RWPE2 (cell line): ENCODE measurements around the gene CENPB.

Source experiments
- ATAC-seq: fragments of 200-7000 bp; cut with Tn5 transposase; 3 replicates; pipeline ENCODE4 v1.9.1; 2021; ENCODE audit warnings: low read depth
- DNase-seq: peaks from one replicate; pipeline ENCODE4 v3.0.0-alpha.2; 2020; ENCODE audit warnings: low spot score
- H3K27ac ChIP-seq: fragments of 450-650 bp; 2 replicates; pipeline ENCODE4 v1.5.1; 2017; ENCODE audit warnings: mild to moderate bottlenecking; ENCODE audit not compliant: poor library complexity, severe bottlenecking
- H3K27me3 ChIP-seq: fragments of 250-450 bp; sonication (Bioruptor Pico); 2 replicates; pipeline ENCODE4 v1.5.1; 2021; ENCODE audit warnings: mild to moderate bottlenecking, moderate library complexity; ENCODE audit not compliant: insufficient read depth, poor library complexity, severe bottlenecking
- H3K36me3 ChIP-seq: fragments of 250-450 bp; sonication (Bioruptor Pico); 2 replicates; pipeline ENCODE4 v1.5.1; 2020; ENCODE audit warnings: low read depth, mild to moderate bottlenecking, moderate library complexity
- H3K4me1 ChIP-seq: fragments of 250-450 bp; sonication (Bioruptor Pico); 2 replicates; pipeline ENCODE4 v1.5.1; 2021; ENCODE audit warnings: mild to moderate bottlenecking, moderate library complexity; ENCODE audit not compliant: insufficient read depth, poor library complexity, severe bottlenecking
- H3K4me3 ChIP-seq: fragments of 250-450 bp; sonication (Bioruptor Pico); 2 replicates; pipeline ENCODE4 v1.5.1; 2021; ENCODE audit warnings: mild to moderate bottlenecking, moderate library complexity; ENCODE audit not compliant: severe bottlenecking
- H3K9me3 ChIP-seq: fragments of 250-450 bp; sonication (Bioruptor Pico); 2 replicates; pipeline ENCODE4 v1.5.1; 2021; ENCODE audit warnings: mild to moderate bottlenecking, moderate library complexity; ENCODE audit not compliant: severe bottlenecking
- TF ChIP-seq, protein P1 (sequence below): fragments of 450-650 bp; IDR thresholded peaks from one replicate; pipeline ENCODE4 v1.5.1; 2017; ENCODE audit warnings: mild to moderate bottlenecking, moderate library complexity; ENCODE audit not compliant: poor library complexity, severe bottlenecking

CENPB gene

DNA sequence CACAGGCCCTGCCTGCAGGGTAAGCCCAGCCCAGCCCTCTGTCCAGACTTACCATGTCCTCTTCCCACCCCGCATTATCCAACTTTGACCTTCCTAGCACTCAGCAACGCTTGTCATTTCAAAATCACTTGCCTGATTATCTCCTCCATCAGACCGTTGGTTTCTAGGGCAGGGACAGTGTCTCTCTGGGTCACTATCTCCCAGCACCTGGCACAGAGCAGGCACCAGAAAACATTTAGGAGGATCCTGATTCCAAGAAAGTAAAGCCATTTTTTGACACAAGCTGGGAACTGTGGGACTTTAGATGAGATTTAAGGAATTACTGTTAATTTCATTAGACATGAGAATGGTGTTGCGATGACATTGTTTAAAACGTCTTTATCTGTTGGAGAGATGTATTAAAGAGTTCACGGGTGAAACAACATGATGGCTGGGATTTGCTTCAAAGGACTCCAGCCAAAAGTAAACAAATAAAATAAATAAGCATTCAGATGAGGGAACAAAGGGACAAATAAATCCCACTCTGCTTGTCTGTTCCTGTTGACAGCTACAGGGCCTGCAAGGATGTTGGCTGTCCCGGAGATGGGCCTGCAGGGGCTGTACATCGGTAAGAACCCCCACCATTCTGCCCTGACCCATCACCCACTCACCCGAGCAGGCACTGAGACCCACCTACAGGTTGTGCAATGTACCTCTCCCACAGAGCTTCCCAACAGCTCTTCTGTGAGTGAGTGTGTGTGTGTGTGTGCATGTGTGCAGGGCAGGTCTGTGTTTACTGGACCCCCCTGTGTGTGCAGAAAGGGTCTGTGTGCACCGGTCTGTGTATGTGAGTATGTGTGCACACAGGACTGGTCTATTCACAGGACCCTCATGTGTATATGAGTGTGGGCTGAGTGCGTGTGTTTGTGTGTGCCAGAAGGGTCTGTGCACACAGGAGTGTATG, 48.2 kb downstream of the CENPB start:
- H3K27me3 ChIP-seq: no peaks in the 10 kb centered on the region
- ATAC-seq (no peak), DNase-seq (no peak)
- TF ChIP-seq, protein P1, sequence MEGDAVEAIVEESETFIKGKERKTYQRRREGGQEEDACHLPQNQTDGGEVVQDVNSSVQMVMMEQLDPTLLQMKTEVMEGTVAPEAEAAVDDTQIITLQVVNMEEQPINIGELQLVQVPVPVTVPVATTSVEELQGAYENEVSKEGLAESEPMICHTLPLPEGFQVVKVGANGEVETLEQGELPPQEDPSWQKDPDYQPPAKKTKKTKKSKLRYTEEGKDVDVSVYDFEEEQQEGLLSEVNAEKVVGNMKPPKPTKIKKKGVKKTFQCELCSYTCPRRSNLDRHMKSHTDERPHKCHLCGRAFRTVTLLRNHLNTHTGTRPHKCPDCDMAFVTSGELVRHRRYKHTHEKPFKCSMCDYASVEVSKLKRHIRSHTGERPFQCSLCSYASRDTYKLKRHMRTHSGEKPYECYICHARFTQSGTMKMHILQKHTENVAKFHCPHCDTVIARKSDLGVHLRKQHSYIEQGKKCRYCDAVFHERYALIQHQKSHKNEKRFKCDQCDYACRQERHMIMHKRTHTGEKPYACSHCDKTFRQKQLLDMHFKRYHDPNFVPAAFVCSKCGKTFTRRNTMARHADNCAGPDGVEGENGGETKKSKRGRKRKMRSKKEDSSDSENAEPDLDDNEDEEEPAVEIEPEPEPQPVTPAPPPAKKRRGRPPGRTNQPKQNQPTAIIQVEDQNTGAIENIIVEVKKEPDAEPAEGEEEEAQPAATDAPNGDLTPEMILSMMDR: no peak
- H3K36me3 ChIP-seq: no peaks in the 10 kb centered on the region
- H3K9me3 ChIP-seq: no peaks in the 10 kb centered on the region
- no peaks in the 10 kb centered on the region for H3K4me1 ChIP-seq
- H3K27ac ChIP-seq: no peak overlapping the region
- H3K4me3 ChIP-seq: no peak overlapping the region

DNA sequence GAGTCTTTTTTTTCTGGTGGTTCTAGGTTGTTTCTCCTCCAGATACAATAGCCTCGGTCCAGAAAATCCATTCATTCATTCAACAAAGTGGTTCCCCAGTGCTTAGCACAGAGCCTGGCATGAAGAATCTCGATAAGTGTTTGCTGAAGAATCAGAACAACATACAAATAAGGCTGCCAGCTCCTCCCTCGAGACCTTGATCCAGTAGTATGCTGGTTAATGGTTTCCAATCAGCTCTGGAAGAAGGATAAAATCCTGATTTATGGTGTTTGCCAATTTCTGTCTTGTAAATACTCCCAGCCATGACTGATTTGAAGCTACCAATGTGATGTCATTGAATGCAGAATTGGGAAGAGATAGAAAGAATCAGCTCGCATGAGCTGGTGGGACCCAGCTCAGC, 50.8 kb downstream of the CENPB start:
- no peak overlapping the region for H3K4me3 ChIP-seq
- H3K36me3 ChIP-seq: no peaks in the 10 kb centered on the region
- no peak overlapping the region for H3K27ac ChIP-seq
- TF ChIP-seq, protein P1: no peak
- H3K27me3 ChIP-seq: no peaks in the 10 kb centered on the region
- H3K9me3 ChIP-seq: no peaks in the 10 kb centered on the region
- DNase-seq (no peak), ATAC-seq (no peak)
- H3K4me1 ChIP-seq: no peaks in the 10 kb centered on the region

DNA sequence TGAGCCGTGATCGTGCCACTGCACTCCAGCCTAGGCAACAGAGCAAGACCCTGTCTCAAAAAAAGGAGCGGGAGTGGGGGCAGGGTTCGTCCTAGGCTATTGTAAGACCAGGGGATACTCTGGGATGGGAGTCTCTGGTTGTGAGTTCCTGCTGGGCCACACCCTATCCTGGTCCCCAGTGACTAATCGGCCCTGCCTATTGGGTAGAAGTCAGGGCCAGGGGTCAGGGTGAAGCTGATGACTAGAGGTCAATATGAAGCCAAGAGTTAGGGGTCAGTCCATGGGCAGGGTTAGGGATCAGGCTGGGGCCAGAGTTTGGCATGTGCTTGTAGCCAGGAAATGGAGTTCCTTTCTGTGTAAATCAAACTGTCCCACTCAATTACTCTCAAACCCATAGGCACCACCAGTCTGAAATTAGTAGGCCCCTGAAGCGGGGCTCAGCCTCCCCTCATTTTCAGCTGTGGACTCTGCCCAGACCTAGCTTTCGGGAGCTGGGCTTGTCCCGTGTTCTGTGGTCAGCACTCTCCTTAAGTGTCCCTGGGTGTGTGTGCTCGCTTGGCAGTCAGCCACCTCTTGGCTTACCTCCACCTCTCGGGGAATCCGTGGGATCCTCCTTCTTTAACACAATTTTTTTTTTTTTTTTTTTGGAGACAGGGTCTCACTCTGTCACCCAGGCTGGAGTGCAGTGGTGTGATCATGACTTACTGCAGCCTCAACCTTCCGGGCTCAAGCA, 52.3 kb downstream of the CENPB start:
- no peaks in the 10 kb centered on the region for H3K27me3 ChIP-seq
- no peak overlapping the region for H3K27ac ChIP-seq
- no peaks in the 10 kb centered on the region for H3K36me3 ChIP-seq
- no peak for DNase-seq
- no peaks in the 10 kb centered on the region for H3K4me1 ChIP-seq
- ATAC-seq: 0 out of 3 replicates have a peak, but pooled peaks have one; percentile 15
- TF ChIP-seq, protein P1: no peak
- H3K9me3 ChIP-seq: no peaks in the 10 kb centered on the region
- no peak overlapping the region for H3K4me3 ChIP-seq
